Heart left ventricle (tissue), 16 donors: ENCODE measurements around the gene DCAF6. TPM values are rescaled to one million over a fixed set of nuclear protein-coding genes. Genes with fewer than 3 reads are reported as not detected.

Experiments used
- ATAC-seq, 4 donors: fragments of 200-7000 bp; cut with Tn5 transposase; one replicate each; pipeline ENCODE4 v1.9.1; 2020 to 2022; ENCODE audit warnings: moderate library complexity in 4 of 4, mild to moderate bottlenecking in 3 of 4, moderate number of reproducible peaks in 1 of 4
- DNase-seq, 5 donors: peaks; one replicate each; pipeline ENCODE4 v3.0.0-alpha.2; 2020
- H3K27ac ChIP-seq, 12 donors: fragments of 200-600 bp; sonication (generic) in 4 of 12; one replicate each; pipeline versions ENCODE4 v1.5.0 to v1.8.0; 2016 to 2022; ENCODE audit warnings: mild to moderate bottlenecking in 2 of 12
- H3K27me3 ChIP-seq, 9 donors: fragments of 200-600 bp; sonication (generic) in 2 of 9; one replicate each; pipeline versions ENCODE4 v1.5.1 to v1.8.0; 2016 to 2022; ENCODE audit warnings: mild to moderate bottlenecking in 3 of 9
- H3K36me3 ChIP-seq, 9 donors: fragments of 200-600 bp; sonication (generic) in 2 of 9; one replicate each; pipeline versions ENCODE4 v1.5.0 to v1.8.0; 2018 to 2022; ENCODE audit warnings: mild to moderate bottlenecking in 2 of 9
- H3K4me1 ChIP-seq, 12 donors: fragments of 200-600 bp; sonication (generic) in 4 of 12; one replicate each; pipeline versions ENCODE4 v1.5.0 to v1.8.0; 2016 to 2022; ENCODE audit warnings: mild to moderate bottlenecking in 3 of 12
- H3K4me3 ChIP-seq, 12 donors: fragments of 200-600 bp; sonication (generic) in 4 of 12; one replicate each; pipeline versions ENCODE4 v1.5.0 to v1.8.0; 2017 to 2022; ENCODE audit warnings: mild to moderate bottlenecking in 9 of 12, moderate library complexity in 4 of 12
- H3K9me3 ChIP-seq, 12 donors: fragments of 200-600 bp; sonication (generic) in 4 of 12; one replicate each; pipeline versions ENCODE4 v1.5.0 to v1.8.0; 2016 to 2022; ENCODE audit warnings: mild to moderate bottlenecking in 1 of 12
- POLR2A ChIP-seq, 2 donors: fragments of 450-650 bp; IDR thresholded peaks; one replicate each; pipeline ENCODE4 v1.6.1; 2017; ENCODE audit warnings: antibody characterized with exemption in 2 of 2, mild to moderate bottlenecking in 2 of 2, moderate library complexity in 2 of 2
- WGBS, 4 donors: extraction: QIAGEN DNeasy Blood & Tissue Kit in 2 of 4; methylation state at CpG; one replicate each; pipeline versions ENCODE4 v1.1.5 to v1.1.7; 2013 to 2018; 5-methylcytosine and 5-hydroxymethylcytosine counted together
- intact Hi-C, 10 donors: fragments of 100-400 bp; cut with DNase I; formaldehyde crosslinking; loops; one replicate each; pipeline versions ENCODE4 v1.11.1 to v1.14.2; 2022
- polyA plus RNA-seq, 2 donors: library from polyadenylated mRNA; stranded (reverse); fragments of 200-250 nt; gene quantifications; one replicate each; pipeline ENCODE4 v1.2.3, GENCODE V29; 2013
- total RNA-seq, 9 donors: library from RNA; depleted of rRNA in 2 of 9; stranded (reverse); fragments of >200 nt in 2 of 9; fragmentation: NEBNext Ultra II Directional in 3 of 9; extraction: Animal tissue kit (Norgen Biotek cat#: 25700) in 3 of 9; gene quantifications; one replicate each; pipeline versions ENCODE4 v1.1.0 to v1.2.4, GENCODE V29; 2016 to 2023
- TF ChIP-seq, protein P1 (sequence below), 12 donors: fragments of 200-600 bp; sonication (generic) in 4 of 12; IDR thresholded peaks; one replicate each; pipeline versions ENCODE4 v1.5.0 to v1.8.0; 2018 to 2022; ENCODE audit warnings: antibody characterized with exemption in 12 of 12, mild to moderate bottlenecking in 5 of 12
- donor health status: ischemic (EF 13 %, LVEDD 7.1; RV severe dilation, severe dysfunction).
- donor health status: healthy with polysubstance abuse.
- donor health status: DM: no; HTN: yes; CAD: no.
- donor health status: DM: no; HTN: no; CAD: no.
- donor health status: ischemic (EF 25% LVEDD 6.9; RV normal size, moderate dysfunction).
- donor health status: ischemic (EF 25% LVEDD 5.7; RV mildly dilated, moderate dysfunction).
- donor health status: healthy.
- donor health status: DM: yes; HTN: yes; CAD: no.
- donor health status: ischemic (EF 35%, LVEDD 5.7; RV mildly dilated, moderate dysfunction).
- donor health status: nonischemic (EF 11% LVEDD 7.7; RV severe dilation, severe dysfunction).
- donor health status: DM: yes; HTN: yes; CAD: no.
- donor health status: PGD.
- donor health status: ischemic (EF 29% LVEDD 5.4; RV normal size, mild dysfunction).
- donor health status: nonischemic (EF 23%, LVEDD 6.1; RV moderate dilation, normal function).

The DCAF6 gene
- total and polyA plus RNA-seq, 11 donors = 66.9 to 245 (median 180) TPM

DNA sequence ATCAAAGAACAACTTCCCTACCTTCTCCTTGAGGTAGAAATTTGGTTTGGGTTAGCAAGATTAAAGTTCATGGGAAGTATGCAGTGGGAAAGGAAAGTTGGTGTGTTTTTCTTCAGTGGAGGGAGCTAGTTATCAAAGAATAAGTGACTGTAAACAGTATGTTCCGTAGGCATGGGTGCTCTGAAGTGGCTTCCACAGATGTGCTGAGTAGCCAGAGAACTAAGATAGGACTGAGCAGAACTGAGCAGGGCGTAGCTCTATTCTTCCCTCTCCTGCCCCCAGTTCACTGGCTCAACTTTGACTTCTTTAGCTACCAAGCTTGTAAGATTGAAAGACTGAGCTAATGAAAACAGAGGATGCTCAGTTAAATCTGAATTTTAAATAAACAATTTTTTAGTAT is 26.0 kb upstream of the DCAF6 start:
- no peaks in the 10 kb centered on the region for H3K27me3 ChIP-seq
- H3K9me3 ChIP-seq = peaks cover 0 to 5% (median 0%) of the 10 kb centered on the region in 12 donors
- ATAC-seq (peak; percentile 66 to 89 (median 82)), DNase-seq (no peak)
- H3K4me3 ChIP-seq = no peak overlapping the region
- H3K36me3 ChIP-seq = peaks cover 0 to 14% (median 3%) of the 10 kb centered on the region in 9 donors
- TF ChIP-seq, protein P1, sequence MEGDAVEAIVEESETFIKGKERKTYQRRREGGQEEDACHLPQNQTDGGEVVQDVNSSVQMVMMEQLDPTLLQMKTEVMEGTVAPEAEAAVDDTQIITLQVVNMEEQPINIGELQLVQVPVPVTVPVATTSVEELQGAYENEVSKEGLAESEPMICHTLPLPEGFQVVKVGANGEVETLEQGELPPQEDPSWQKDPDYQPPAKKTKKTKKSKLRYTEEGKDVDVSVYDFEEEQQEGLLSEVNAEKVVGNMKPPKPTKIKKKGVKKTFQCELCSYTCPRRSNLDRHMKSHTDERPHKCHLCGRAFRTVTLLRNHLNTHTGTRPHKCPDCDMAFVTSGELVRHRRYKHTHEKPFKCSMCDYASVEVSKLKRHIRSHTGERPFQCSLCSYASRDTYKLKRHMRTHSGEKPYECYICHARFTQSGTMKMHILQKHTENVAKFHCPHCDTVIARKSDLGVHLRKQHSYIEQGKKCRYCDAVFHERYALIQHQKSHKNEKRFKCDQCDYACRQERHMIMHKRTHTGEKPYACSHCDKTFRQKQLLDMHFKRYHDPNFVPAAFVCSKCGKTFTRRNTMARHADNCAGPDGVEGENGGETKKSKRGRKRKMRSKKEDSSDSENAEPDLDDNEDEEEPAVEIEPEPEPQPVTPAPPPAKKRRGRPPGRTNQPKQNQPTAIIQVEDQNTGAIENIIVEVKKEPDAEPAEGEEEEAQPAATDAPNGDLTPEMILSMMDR (IDR thresholded peaks at IDR 0.05) = no peak
- no peak for TF ChIP-seq POLR2A (IDR thresholded peaks at IDR 0.05)
- peak overlapping the region in 1 of 12 donors; percentile 27 for H3K27ac ChIP-seq
- intact Hi-C loops = loop anchor here in 1 of 10 donors (10.0 kb wide), 1 partner anchor 86 kb away; no protein-coding TSS in a partner anchor
- peaks cover 0 to 22% (median 0%) of the 10 kb centered on the region in 12 donors for H3K4me1 ChIP-seq
- WGBS, 4 donors = 41 to 74% (median 58%) methylated on average over 2 of the region's 2 CpGs

DNA sequence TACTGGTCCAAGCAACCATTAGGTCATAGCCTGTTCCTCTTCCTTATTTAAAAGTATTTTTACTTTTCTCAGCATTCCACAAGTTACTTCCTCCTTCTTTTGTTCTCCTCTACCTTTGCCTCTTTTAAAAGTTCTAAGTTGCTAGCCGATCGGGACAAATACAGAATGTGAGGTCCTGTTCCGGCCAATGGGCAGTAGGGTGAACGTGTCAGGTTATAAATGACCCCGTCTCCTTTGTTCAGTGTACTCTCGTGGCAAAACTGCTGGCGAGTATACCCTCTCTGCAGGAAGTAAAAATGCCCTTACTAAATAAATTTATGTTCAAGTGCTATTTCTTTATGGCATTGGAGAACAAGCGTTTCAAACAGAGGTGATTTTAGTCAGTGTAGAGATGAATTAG is 25.1 kb upstream of the DCAF6 start:
- DNase-seq (no peak), ATAC-seq (no peak)
- H3K9me3 ChIP-seq = peaks cover 0 to 5% (median 0%) of the 10 kb centered on the region in 12 donors
- H3K4me3 ChIP-seq = peak overlapping the region in 1 of 12 donors; percentile 12
- 80 to 83% (median 81%) methylated on average over 8 of the region's 8 CpGs for WGBS, 4 donors
- H3K4me1 ChIP-seq = peaks cover 0 to 22% (median 0%) of the 10 kb centered on the region in 12 donors
- H3K27me3 ChIP-seq = no peaks in the 10 kb centered on the region
- intact Hi-C loops = loop anchor here in 1 of 10 donors (10.0 kb wide), 1 partner anchor 87 kb away; no protein-coding TSS in a partner anchor
- peaks cover 0 to 23% (median 9%) of the 10 kb centered on the region in 9 donors for H3K36me3 ChIP-seq
- peak overlapping the region in 1 of 12 donors; percentile 56 for H3K27ac ChIP-seq
- TF ChIP-seq POLR2A (IDR thresholded peaks at IDR 0.05) = no peak
- TF ChIP-seq, protein P1 (IDR thresholded peaks at IDR 0.05) = no peak

DNA sequence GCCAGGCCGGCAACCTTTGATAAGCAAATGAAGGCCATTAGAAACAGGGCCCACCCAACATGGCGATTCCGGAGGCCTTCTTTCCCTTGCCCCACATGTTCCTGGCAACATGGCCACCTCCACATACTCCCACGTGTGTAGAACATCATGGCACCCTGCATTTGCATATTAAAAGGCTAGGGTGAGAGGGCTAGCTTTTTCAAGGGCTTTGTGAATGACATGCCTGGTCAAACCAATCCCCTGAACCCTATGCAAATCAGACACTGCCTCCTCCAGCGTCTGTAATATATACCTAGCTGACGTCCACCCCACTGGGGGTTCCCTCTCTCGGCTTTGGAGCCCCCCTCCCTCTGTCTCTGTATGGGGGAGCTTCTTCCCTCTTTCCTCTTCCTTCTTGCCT is 24.2 kb upstream of the DCAF6 start:
- Histone ChIP-seq H3K36me3 (peaks cover 0 to 32% (median 18%) of the 10 kb centered on the region in 9 donors), H3K27me3 (no peaks in the 10 kb centered on the region), H3K27ac (no peak overlapping the region), H3K4me3 (no peak overlapping the region), H3K9me3 (peaks cover 0 to 5% (median 0%) of the 10 kb centered on the region in 12 donors), H3K4me1 (peaks cover 0 to 22% (median 0%) of the 10 kb centered on the region in 12 donors)
- 75 to 82% (median 80%) methylated on average over 7 of the region's 7 CpGs for WGBS, 4 donors
- no peak for ATAC-seq
- intact Hi-C loops = loop anchor here in 1 of 10 donors (10.0 kb wide), 1 partner anchor 87 kb away; no protein-coding TSS in a partner anchor
- DNase-seq = no peak
- TF ChIP-seq POLR2A (IDR thresholded peaks at IDR 0.05) = no peak
- TF ChIP-seq, protein P1 (IDR thresholded peaks at IDR 0.05) = no peak

DNA sequence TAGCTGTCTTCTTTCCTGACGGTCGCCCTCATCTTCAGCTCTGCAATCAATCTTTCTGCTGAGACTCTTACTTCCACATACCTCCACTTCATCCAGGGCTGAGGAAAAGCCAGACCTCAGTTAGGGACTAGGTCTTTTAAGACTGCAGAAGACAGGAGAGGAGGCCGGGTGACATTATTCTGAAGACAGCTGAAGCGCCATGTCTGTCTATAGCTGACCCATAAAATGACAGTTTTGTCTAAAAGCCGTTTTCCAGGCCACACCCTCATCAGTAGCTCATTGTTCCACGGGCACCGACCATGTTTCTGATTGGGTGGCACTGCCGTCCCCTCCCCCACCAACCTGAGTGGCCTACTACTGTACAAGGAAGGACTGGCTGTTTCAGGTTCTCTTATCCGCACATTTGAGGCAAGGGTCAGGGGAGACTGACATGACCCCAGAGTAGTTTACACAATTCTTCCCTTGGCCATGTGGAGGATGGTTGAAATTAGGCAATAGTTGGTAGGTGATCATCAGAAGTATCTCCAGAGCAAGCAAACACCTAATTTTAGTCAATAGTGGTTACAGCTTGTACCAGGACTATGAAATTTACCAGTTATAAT is 22.5 kb upstream of the DCAF6 start, which contains the start of gene ADCY10:
Gene ADCY10, minus strand, starts transcription at position 240 of the 602 bp plus-strand sequence. CDS start 8,994 bp downstream, outside the sequence.
- Histone ChIP-seq H3K9me3 (peaks cover 0 to 5% (median 0%) of the 10 kb centered on the region in 12 donors), H3K4me3 (no peak within 1 kb of the TSS), H3K27me3 (no peaks in the 10 kb centered on the region), H3K36me3 (peaks cover 0 to 48% (median 31%) of the 10 kb centered on the region in 9 donors), H3K4me1 (peaks cover 0 to 22% (median 0%) of the 10 kb centered on the region in 12 donors), H3K27ac (peak within 1 kb of the TSS in 1 of 12 donors; percentile 15)
- ATAC-seq (peak in 3 of 4 donors; percentile 14 to 40 (median 30)), DNase-seq (no peak)
- no peak for TF ChIP-seq POLR2A (IDR thresholded peaks at IDR 0.05)
- TF ChIP-seq, protein P1 (IDR thresholded peaks at IDR 0.05) = no peak
- intact Hi-C loops = loop anchor here in 1 of 10 donors (10.0 kb wide), 1 partner anchor 89 kb away; no protein-coding TSS in a partner anchor
- 90 to 96% (median 94%) methylated on average over 9 of the region's 9 CpGs for WGBS, 4 donors
